Epithelial cell of proximal tubule (primary cell): ENCODE data around the gene GTSE1. TPM values are rescaled to one million over a fixed set of nuclear protein-coding genes. Genes with fewer than 3 reads are reported as not detected.

ENCODE experiments used
- DNase-seq: peaks from one replicate; pipeline ENCODE4 v3.0.0-alpha.2; 2011; ENCODE audit warnings: low read depth
- H3K4me3 ChIP-seq: 2 replicates; pipeline ENCODE4 v1.5.1; 2011; ENCODE audit warnings: low read depth, mild to moderate bottlenecking, low read length
- CTCF ChIP-seq: conservative IDR thresholded peaks from 2 replicates; pipeline ENCODE4 v1.5.1; 2012; ENCODE audit warnings: low read depth, mild to moderate bottlenecking, low read length
- total RNA-seq: library from RNA; depleted of rRNA; stranded (reverse); fragments of >200 nt; gene quantifications from 2 replicates; pipeline ENCODE4 v1.2.3, GENCODE V29; 2015

GTSE1 gene
- total RNA-seq, 1 donor from 2014 or later = 18.2 TPM

GRCh38 chr22:46286006-46286405 is 10.7 kb upstream of the GTSE1 start:
- TF ChIP-seq CTCF = no peak
- no peak overlapping the region for H3K4me3 ChIP-seq
- no peak for DNase-seq

- no peak for DNase-seq
- H3K4me3 ChIP-seq = no peak overlapping the region
- TF ChIP-seq CTCF = no peak
Measured at GRCh38 chr22:46286941-46287872, 9.5 kb upstream of the GTSE1 start.

GRCh38 chr22:46287873-46288751 is 8.6 kb upstream of the GTSE1 start:
- H3K4me3 ChIP-seq = no peak overlapping the region
- DNase-seq = no peak
- no peak for TF ChIP-seq CTCF

- no peak for DNase-seq
- H3K4me3 ChIP-seq = no peak overlapping the region
- no peak for TF ChIP-seq CTCF
Measured at GRCh38 chr22:46288846-46289243, 7.8 kb upstream of the GTSE1 start.

GRCh38 chr22:46289244-46289891 is 7.3 kb upstream of the GTSE1 start:
- no peak for TF ChIP-seq CTCF
- H3K4me3 ChIP-seq = no peak overlapping the region
- no peak for DNase-seq

GRCh38 chr22:46290121-46290842 is 6.4 kb upstream of the GTSE1 start:
- TF ChIP-seq CTCF = no peak
- no peak for DNase-seq

More at GRCh38 chr22:46290121-46290842, 6.4 kb upstream of the GTSE1 start:
- no peak overlapping the region for H3K4me3 ChIP-seq
